K562 (cell line): ENCODE results near the gene PURA. TPM values are rescaled to one million over a fixed set of nuclear protein-coding genes. Genes with fewer than 3 reads are reported as not detected.
A peak's percentile ranks its signal among the peaks of the same experiment; 100 is the strongest.

ENCODE experiments used
- BRD9 ChIP-seq: fragments of 450-650 bp; IDR thresholded peaks from 2 replicates; pipeline ENCODE4 v1.6.1; 2018; ENCODE audit warnings: low read depth; ENCODE audit not compliant: partially characterized antibody
- CHCHD3 ChIP-seq: fragments of 250-450 bp; sonication (Bioruptor Pico); IDR thresholded peaks from 2 replicates; pipeline ENCODE4 v2.1.2; 2022; ENCODE audit warnings: mild to moderate bottlenecking
- CXXC5 ChIP-seq: fragments of 250-450 bp; sonication (Bioruptor Pico); IDR thresholded peaks from 2 replicates; pipeline ENCODE4 v1.8.0; 2022; ENCODE audit warnings: inconsistent platforms, mild to moderate bottlenecking, moderate library complexity
- FOXM1 ChIP-seq, 2 experiments: fragments of 450-650 bp in 1 of 2; sonication (generic) in 1 of 2; formaldehyde crosslinking in 1 of 2; IDR thresholded peaks; 2 replicates each; pipeline versions ENCODE4 v1.6.1 to v1.9.0; 2017 to 2022; ENCODE audit warnings: low read depth in 2 of 2, mild to moderate bottlenecking in 2 of 2, missing genetic modification reagents in 1 of 2, moderate library complexity in 1 of 2
- HNRNPLL ChIP-seq: fragments of 200-400 bp; formaldehyde crosslinking; IDR thresholded peaks from 2 replicates; pipeline ENCODE4 v1.6.1; 2017; ENCODE audit warnings: low read length, low read depth, mild to moderate bottlenecking; ENCODE audit not compliant: poor library complexity, severe bottlenecking
- L3MBTL2 ChIP-seq: fragments of 450-650 bp; IDR thresholded peaks from 2 replicates; pipeline ENCODE4 v1.6.1; 2016; ENCODE audit warnings: mild to moderate bottlenecking, moderate library complexity
- NCOA2 ChIP-seq, 2 experiments: fragments of 450-650 bp; IDR thresholded peaks; 2 replicates each; pipeline ENCODE4 v1.6.1; 2018; ENCODE audit warnings: mild to moderate bottlenecking in 2 of 2, moderate library complexity in 1 of 2; ENCODE audit not compliant: partially characterized antibody in 2 of 2
- PHF21A ChIP-seq: fragments of 450-650 bp; IDR thresholded peaks from 2 replicates; pipeline ENCODE4 v1.6.1; 2017; ENCODE audit warnings: low read depth, borderline replicate concordance
- PHF8 ChIP-seq: fragments of 200-600 bp; sonication (generic); IDR thresholded peaks from 2 replicates; pipeline ENCODE4 v1.6.1; 2012; ENCODE audit warnings: mixed run types, mild to moderate bottlenecking, inconsistent platforms, low read length, moderate library complexity, borderline replicate concordance
- POLR2AphosphoS2 ChIP-seq: IDR thresholded peaks from 2 replicates; pipeline ENCODE4 v1.6.1; 2012; ENCODE audit warnings: low read length, improper control_type of control experiment
- RCOR1 ChIP-seq, 2 experiments: IDR thresholded peaks; 2 replicates each; pipeline ENCODE4 v1.6.1; 2012; ENCODE audit warnings: low read depth in 2 of 2, low read length in 2 of 2, borderline replicate concordance in 1 of 2, improper control_type of control experiment in 1 of 2
- SMARCB1 ChIP-seq: IDR thresholded peaks from 2 replicates; pipeline ENCODE4 v1.6.1; 2011; ENCODE audit warnings: improper control_type of control experiment, low read depth; ENCODE audit not compliant: insufficient read length
- SRSF3 ChIP-seq: fragments of 200-400 bp; formaldehyde crosslinking; IDR thresholded peaks from 2 replicates; pipeline ENCODE4 v1.6.1; 2016; ENCODE audit warnings: mild to moderate bottlenecking, low read length, moderate library complexity; ENCODE audit not compliant: insufficient read depth
- XRCC4 ChIP-seq: IDR thresholded peaks from one replicate; pipeline ENCODE4 v1.6.1; 2011; ENCODE audit not compliant: insufficient read depth, insufficient read length; ENCODE audit errors: extremely low read depth
- YY1 ChIP-seq, 3 experiments: IDR thresholded peaks; 2 replicates each; pipeline ENCODE4 v1.6.1; 2011; ENCODE audit warnings: low read length in 2 of 3, mild to moderate bottlenecking in 2 of 3, moderate library complexity in 2 of 3, borderline replicate concordance in 1 of 3, control low read depth in 1 of 3, low read depth in 1 of 3; ENCODE audit not compliant: insufficient read depth in 3 of 3, insufficient replicate concordance in 2 of 3, control insufficient read depth in 1 of 3, insufficient read length in 1 of 3; ENCODE audit errors: extremely low read depth in 1 of 3
- ZFX ChIP-seq: sonication (generic); formaldehyde crosslinking; IDR thresholded peaks from 2 replicates; pipeline ENCODE4 v1.8.0; 2022; ENCODE audit warnings: mild to moderate bottlenecking, missing genetic modification reagents, moderate library complexity
- ZNF232 ChIP-seq: sonication (generic); formaldehyde crosslinking; IDR thresholded peaks from 2 replicates; pipeline ENCODE4 v1.8.0; 2022; ENCODE audit warnings: mild to moderate bottlenecking, missing genetic modification reagents
- ZNF239 ChIP-seq: fragments of 250-450 bp; sonication (Bioruptor Pico); IDR thresholded peaks from 2 replicates; pipeline ENCODE4 v1.4.0; 2020; ENCODE audit warnings: mild to moderate bottlenecking
- polyA plus RNA-seq, 8 experiments: library from polyadenylated mRNA; depleted of rRNA in 4 of 8; stranded (reverse) in 5 of 8; unstranded in 3 of 8; fragments of >200 nt; fragmentation: Nextera tagmentation in 2 of 8; fragmentation: Illumina TruSeq in 1 of 8; extraction: Ambion mirVana in 2 of 8; extraction: Trizol in 1 of 8; gene quantifications; 2 replicates each; pipeline versions ENCODE4 v1.2.1 to v1.2.3, GENCODE V29; 2011 to 2014; ENCODE audit warnings: inconsistent platforms in 1 of 8, missing spikeins in 1 of 8
- total RNA-seq, 7 experiments: library from RNA; depleted of rRNA in 6 of 7; stranded (reverse); fragments of >200 nt in 6 of 7; fragmentation: Illumina TruSeq in 2 of 7; extraction: Trizol in 2 of 7; gene quantifications; 2 replicates each; pipeline versions ENCODE4 v1.2.1 to v1.2.3, GENCODE V29; 2011 to 2021; ENCODE audit warnings: low replicate concordance in 1 of 7
- TF ChIP-seq, protein P1 (sequence below), 3 experiments: IDR thresholded peaks in 2 of 3; conservative IDR thresholded peaks in 1 of 3; 2 replicates each; pipeline ENCODE4 v1.5.1; 2011 to 2012; ENCODE audit warnings: low read length in 3 of 3, mild to moderate bottlenecking in 3 of 3, control low read depth in 2 of 3, improper control_type of control experiment in 1 of 3, inconsistent platforms in 1 of 3, low read depth in 1 of 3, mixed read lengths in 1 of 3, moderate library complexity in 1 of 3; ENCODE audit not compliant: insufficient read depth in 2 of 3
- TF ChIP-seq, protein P2 (sequence below): fragments of 450-650 bp; formaldehyde crosslinking; IDR thresholded peaks from 2 replicates; pipeline ENCODE4 v1.4.0; 2020; ENCODE audit warnings: mild to moderate bottlenecking, moderate library complexity
- TF ChIP-seq, protein P3 (sequence below): fragments of 450-650 bp; IDR thresholded peaks from 2 replicates; pipeline ENCODE4 v1.6.1; 2016; ENCODE audit warnings: mild to moderate bottlenecking

PURA gene
- total and polyA plus RNA-seq, 9 of the 15 experiments (the other 6 are each of a cell fraction or from before 2014, with no cell fraction given) = 3.2 to 11.1 (median 5.4) TPM

DNA sequence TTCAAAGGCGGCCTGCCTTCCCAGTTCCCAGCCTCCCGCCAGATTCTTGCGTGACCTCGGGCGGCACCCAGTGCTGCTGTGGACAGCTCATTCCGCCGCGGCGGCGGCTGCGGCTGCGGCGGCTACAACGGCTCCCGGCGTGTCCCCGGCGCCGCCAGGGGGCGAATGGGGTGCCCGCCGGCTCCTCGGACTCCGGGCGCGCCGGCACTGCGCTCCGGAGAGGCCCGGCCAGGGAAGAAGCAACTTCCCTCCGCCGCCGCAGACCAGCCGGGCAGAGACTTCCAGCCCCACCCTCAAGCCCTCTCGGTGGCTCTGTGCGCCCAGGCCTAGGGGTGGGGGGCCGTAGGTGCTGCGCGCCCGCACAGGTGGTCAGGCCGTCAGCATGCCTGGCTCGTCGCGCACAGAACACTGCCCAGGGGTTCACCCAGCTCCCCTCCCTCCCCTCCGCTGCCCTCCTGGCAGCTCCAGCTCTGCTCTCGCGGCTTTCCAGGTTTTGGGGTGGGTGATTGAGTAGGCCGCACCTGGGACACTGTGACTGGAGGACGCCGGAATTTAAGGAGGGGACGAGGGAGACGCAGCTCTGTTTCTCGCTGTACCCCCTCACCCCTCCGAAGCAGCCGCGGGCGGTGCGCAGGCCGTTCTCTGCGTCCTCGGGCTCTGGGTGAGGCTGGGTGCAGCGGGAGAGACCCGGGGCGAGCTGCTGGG lies 32.1 kb downstream of the PURA start (continued):
- TF ChIP-seq, protein P1, sequence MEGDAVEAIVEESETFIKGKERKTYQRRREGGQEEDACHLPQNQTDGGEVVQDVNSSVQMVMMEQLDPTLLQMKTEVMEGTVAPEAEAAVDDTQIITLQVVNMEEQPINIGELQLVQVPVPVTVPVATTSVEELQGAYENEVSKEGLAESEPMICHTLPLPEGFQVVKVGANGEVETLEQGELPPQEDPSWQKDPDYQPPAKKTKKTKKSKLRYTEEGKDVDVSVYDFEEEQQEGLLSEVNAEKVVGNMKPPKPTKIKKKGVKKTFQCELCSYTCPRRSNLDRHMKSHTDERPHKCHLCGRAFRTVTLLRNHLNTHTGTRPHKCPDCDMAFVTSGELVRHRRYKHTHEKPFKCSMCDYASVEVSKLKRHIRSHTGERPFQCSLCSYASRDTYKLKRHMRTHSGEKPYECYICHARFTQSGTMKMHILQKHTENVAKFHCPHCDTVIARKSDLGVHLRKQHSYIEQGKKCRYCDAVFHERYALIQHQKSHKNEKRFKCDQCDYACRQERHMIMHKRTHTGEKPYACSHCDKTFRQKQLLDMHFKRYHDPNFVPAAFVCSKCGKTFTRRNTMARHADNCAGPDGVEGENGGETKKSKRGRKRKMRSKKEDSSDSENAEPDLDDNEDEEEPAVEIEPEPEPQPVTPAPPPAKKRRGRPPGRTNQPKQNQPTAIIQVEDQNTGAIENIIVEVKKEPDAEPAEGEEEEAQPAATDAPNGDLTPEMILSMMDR (IDR thresholded peaks at IDR 0.05 in 2 of 3, conservative IDR thresholded peaks at IDR 0.05 in 1 of 3; ENCODE audit: insufficient read depth in 2 of 3, low read depth in 1 of 3, low read length in 3 of 3) = peak; percentile 62 to 85 (median 69)
- TF ChIP-seq CXXC5 (CRISPR knock-in tag) (peak; percentile 73), SMARCB1 (no peak), NCOA2 (IDR thresholded peaks at IDR 0.05; ENCODE audit: partially characterized antibody in 2 of 2) (no peak), ZFX (CRISPR knock-in tag) (no peak), SRSF3 (no peak), ZNF232 (CRISPR knock-in tag) (no peak), L3MBTL2 (peak; percentile 48; the same call in 1 of the 2 replicates), YY1 (IDR thresholded peaks at IDR 0.05; ENCODE audit: borderline replicate concordance in 1 of 3, control insufficient read depth in 1 of 3, extremely low read depth in 1 of 3, insufficient read depth in 3 of 3, insufficient read length in 1 of 3, insufficient replicate concordance in 2 of 3, low read depth in 1 of 3, low read length in 2 of 3) (peak in 2 of 3 experiments; percentile 21 to 60), PHF8 (no peak), HNRNPLL (peak; percentile 36), BRD9 (no peak), XRCC4 (no peak), CHCHD3 (CRISPR knock-in tag) (no peak), ZNF239 (no peak), FOXM1 (IDR thresholded peaks at IDR 0.05; ENCODE audit: low read depth) (no peak), FOXM1 (CRISPR knock-in tag; IDR thresholded peaks at IDR 0.05; ENCODE audit: low read depth) (no peak), POLR2AphosphoS2 (no peak), RCOR1 (IDR thresholded peaks at IDR 0.05; ENCODE audit: borderline replicate concordance in 1 of 2, low read depth in 2 of 2, low read length in 2 of 2) (peak in 1 of 2 experiments; percentile 58; a peak in 1 of 4 replicates), PHF21A (no peak)
- TF ChIP-seq, protein P2, sequence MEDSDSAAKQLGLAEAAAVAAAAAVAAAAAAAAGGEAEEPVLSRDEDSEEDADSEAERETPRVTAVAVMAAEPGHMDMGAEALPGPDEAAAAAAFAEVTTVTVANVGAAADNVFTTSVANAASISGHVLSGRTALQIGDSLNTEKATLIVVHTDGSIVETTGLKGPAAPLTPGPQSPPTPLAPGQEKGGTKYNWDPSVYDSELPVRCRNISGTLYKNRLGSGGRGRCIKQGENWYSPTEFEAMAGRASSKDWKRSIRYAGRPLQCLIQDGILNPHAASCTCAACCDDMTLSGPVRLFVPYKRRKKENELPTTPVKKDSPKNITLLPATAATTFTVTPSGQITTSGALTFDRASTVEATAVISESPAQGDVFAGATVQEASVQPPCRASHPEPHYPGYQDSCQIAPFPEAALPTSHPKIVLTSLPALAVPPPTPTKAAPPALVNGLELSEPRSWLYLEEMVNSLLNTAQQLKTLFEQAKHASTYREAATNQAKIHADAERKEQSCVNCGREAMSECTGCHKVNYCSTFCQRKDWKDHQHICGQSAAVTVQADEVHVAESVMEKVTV (CRISPR knock-in tag) = peak; percentile 39; the same call in 1 of the 2 replicates
- TF ChIP-seq, protein P3, sequence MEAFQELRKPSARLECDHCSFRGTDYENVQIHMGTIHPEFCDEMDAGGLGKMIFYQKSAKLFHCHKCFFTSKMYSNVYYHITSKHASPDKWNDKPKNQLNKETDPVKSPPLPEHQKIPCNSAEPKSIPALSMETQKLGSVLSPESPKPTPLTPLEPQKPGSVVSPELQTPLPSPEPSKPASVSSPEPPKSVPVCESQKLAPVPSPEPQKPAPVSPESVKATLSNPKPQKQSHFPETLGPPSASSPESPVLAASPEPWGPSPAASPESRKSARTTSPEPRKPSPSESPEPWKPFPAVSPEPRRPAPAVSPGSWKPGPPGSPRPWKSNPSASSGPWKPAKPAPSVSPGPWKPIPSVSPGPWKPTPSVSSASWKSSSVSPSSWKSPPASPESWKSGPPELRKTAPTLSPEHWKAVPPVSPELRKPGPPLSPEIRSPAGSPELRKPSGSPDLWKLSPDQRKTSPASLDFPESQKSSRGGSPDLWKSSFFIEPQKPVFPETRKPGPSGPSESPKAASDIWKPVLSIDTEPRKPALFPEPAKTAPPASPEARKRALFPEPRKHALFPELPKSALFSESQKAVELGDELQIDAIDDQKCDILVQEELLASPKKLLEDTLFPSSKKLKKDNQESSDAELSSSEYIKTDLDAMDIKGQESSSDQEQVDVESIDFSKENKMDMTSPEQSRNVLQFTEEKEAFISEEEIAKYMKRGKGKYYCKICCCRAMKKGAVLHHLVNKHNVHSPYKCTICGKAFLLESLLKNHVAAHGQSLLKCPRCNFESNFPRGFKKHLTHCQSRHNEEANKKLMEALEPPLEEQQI = no peak
